Tibial nerve (tissue), 4 donors: ENCODE results near the gene PNPLA1. TPM values are rescaled to one million over a fixed set of nuclear protein-coding genes. Genes with fewer than 3 reads are reported as not detected.

Source experiments
- DNase-seq, 2 donors: peaks; one replicate each; pipeline ENCODE4 v3.0.0-alpha.2; 2019; ENCODE audit warnings: low spot score in 2 of 2
- H3K27ac ChIP-seq, 4 donors: fragments of 200-600 bp; sonication (generic) in 3 of 4; one replicate each; pipeline ENCODE4 v1.5.1; 2017 to 2019; ENCODE audit warnings: mild to moderate bottlenecking in 1 of 4
- H3K27me3 ChIP-seq, 2 donors: fragments of 200-600 bp; sonication (generic) in 1 of 2; one replicate each; pipeline versions ENCODE4 v1.5.1 to v1.6.0; 2017 to 2019
- H3K36me3 ChIP-seq, 3 donors: fragments of 200-600 bp; sonication (generic); one replicate each; pipeline ENCODE4 v1.5.1; 2018 to 2019
- H3K4me1 ChIP-seq, 4 donors: fragments of 200-600 bp; sonication (generic) in 3 of 4; one replicate each; pipeline ENCODE4 v1.5.1; 2017 to 2019
- H3K4me3 ChIP-seq, 4 donors: fragments of 200-600 bp; sonication (generic) in 3 of 4; one replicate each; pipeline ENCODE4 v1.5.1; 2017 to 2019; ENCODE audit warnings: mild to moderate bottlenecking in 1 of 4, moderate library complexity in 1 of 4
- H3K9me3 ChIP-seq, 4 donors: fragments of 200-600 bp; sonication (generic) in 3 of 4; one replicate each; pipeline ENCODE4 v1.5.1; 2017 to 2019
- EP300 ChIP-seq, 2 donors: sonication (generic); formaldehyde crosslinking; IDR thresholded peaks; one replicate each; pipeline ENCODE4 v1.6.1; 2017; ENCODE audit warnings: antibody characterized with exemption in 2 of 2, mild to moderate bottlenecking in 1 of 2
- POLR2A ChIP-seq, 2 donors: fragments of 450-650 bp; IDR thresholded peaks; one replicate each; pipeline ENCODE4 v1.6.1; 2017; ENCODE audit warnings: antibody characterized with exemption in 2 of 2, mild to moderate bottlenecking in 2 of 2, moderate library complexity in 2 of 2
- WGBS, 2 donors: methylation state at CpG; one replicate each; pipeline ENCODE4 v1.1.5; 2018; 5-methylcytosine and 5-hydroxymethylcytosine counted together
- total RNA-seq, 4 donors: library from RNA; depleted of rRNA; stranded (reverse); fragments of >200 nt; gene quantifications; one replicate each; pipeline ENCODE4 v1.1.0, GENCODE V29; 2016
- TF ChIP-seq, protein P1 (sequence below), 5 experiments: fragments of 200-600 bp in 3 of 5; fragments of 450-650 bp in 2 of 5; sonication (generic) in 3 of 5; IDR thresholded peaks; one replicate each; pipeline ENCODE4 v1.5.1; 2016 to 2019; ENCODE audit warnings: antibody characterized with exemption in 5 of 5, mild to moderate bottlenecking in 3 of 5, moderate library complexity in 2 of 5

Gene PNPLA1
- total RNA-seq, 4 donors from 2014 or later = 0.21 to 0.30 TPM; not detected in 2

DNA sequence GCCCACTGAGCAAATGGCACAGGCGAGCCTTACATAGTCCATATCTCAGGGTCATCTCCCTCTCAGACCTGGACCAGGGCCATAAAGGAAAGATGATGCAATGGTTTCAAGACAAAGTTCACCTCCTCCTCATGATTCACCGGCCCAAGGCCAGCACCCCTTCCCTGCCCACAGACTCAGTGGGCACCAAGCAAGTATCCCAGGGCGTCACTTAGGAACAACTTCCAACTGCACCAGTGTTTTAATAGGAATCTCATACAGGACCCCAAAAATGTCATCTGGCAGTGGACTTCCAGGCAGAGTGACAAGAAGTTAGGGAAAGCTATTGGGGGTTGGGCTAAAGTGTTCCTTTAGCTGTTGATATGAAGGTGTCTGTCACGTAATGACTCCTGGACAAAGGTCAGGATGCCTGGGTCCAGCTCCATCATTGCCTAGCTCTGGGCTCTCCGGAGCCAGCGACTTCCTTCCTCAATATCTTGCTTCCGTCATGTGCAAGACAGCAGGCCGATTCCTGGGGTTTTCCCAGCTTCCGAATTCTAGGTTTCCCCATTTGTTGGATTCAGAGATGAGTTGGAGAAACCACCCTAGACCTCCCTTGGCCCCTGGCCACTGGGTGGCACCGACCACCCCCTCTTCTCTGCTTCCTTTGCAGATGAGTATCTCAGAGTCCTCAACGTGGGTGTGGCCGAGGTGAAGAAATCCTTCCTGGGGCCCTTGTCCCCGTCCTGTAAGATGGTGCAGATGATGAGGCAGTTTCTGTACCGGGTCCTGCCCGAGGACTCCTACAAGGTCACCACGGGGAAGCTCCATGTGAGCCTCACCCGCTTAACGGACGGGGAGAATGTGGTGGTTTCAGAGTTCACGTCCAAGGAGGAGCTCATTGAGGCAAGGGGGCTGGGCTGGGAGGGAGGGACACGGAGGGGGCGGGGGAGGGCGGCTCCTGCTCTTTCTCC, 21.1 kb downstream of the PNPLA1 start:
- peaks cover 0 to 8% (median 0%) of the 10 kb centered on the region in 4 donors for H3K4me1 ChIP-seq
- H3K4me3 ChIP-seq = no peak overlapping the region
- H3K36me3 ChIP-seq = no peaks in the 10 kb centered on the region
- TF ChIP-seq EP300 (IDR thresholded peaks at IDR 0.05) = no peak
- TF ChIP-seq POLR2A (IDR thresholded peaks at IDR 0.05) = no peak
- TF ChIP-seq, protein P1, sequence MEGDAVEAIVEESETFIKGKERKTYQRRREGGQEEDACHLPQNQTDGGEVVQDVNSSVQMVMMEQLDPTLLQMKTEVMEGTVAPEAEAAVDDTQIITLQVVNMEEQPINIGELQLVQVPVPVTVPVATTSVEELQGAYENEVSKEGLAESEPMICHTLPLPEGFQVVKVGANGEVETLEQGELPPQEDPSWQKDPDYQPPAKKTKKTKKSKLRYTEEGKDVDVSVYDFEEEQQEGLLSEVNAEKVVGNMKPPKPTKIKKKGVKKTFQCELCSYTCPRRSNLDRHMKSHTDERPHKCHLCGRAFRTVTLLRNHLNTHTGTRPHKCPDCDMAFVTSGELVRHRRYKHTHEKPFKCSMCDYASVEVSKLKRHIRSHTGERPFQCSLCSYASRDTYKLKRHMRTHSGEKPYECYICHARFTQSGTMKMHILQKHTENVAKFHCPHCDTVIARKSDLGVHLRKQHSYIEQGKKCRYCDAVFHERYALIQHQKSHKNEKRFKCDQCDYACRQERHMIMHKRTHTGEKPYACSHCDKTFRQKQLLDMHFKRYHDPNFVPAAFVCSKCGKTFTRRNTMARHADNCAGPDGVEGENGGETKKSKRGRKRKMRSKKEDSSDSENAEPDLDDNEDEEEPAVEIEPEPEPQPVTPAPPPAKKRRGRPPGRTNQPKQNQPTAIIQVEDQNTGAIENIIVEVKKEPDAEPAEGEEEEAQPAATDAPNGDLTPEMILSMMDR (IDR thresholded peaks at IDR 0.05) = no peak
- no peak for DNase-seq
- H3K9me3 ChIP-seq = no peaks in the 10 kb centered on the region
- peaks cover 0 to 13% of the 10 kb centered on the region in 2 donors for H3K27me3 ChIP-seq
- H3K27ac ChIP-seq = no peak overlapping the region
- WGBS, 2 donors = 68% methylated on average over 20 to 23 of the region's 23 CpGs

DNA sequence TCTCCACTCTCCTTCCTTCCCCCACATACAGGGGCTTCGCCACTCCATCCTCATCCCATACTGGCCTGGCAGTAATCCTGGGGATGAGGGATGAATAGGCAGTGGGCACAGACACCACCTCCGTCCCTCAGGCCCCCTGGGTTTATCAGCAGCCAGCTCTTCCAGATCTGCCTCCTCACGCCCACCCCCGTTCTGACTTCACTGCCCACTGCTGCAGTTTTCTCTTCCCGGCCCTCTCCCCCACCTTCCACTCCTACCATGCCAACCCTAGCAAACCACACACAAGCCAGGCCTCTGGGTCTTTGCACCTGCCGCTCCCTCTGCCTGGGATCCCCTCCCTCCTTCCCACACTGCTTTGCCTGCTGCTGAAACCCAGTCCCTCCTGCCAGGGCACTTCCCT, 22.3 kb downstream of the PNPLA1 start:
- WGBS, 2 donors = 90% methylated on average over 6 of the region's 6 CpGs
- H3K4me3 ChIP-seq = no peak overlapping the region
- H3K9me3 ChIP-seq = no peaks in the 10 kb centered on the region
- H3K36me3 ChIP-seq = no peaks in the 10 kb centered on the region
- DNase-seq = no peak
- H3K4me1 ChIP-seq = peaks cover 0 to 8% (median 0%) of the 10 kb centered on the region in 4 donors
- TF ChIP-seq POLR2A (IDR thresholded peaks at IDR 0.05) = no peak
- TF ChIP-seq EP300 (IDR thresholded peaks at IDR 0.05) = no peak
- TF ChIP-seq, protein P1 (IDR thresholded peaks at IDR 0.05) = no peak
- no peak overlapping the region for H3K27ac ChIP-seq
- H3K27me3 ChIP-seq = peaks cover 0 to 3% of the 10 kb centered on the region in 2 donors

GRCh38 chr6:36296240-36296639, 26.4 kb downstream of the PNPLA1 start:
- Histone ChIP-seq H3K27ac (no peak overlapping the region), H3K4me1 (peaks cover 0 to 8% (median 2%) of the 10 kb centered on the region in 4 donors), H3K36me3 (no peaks in the 10 kb centered on the region), H3K27me3 (no peaks in the 10 kb centered on the region), H3K9me3 (no peaks in the 10 kb centered on the region), H3K4me3 (no peak overlapping the region)
- WGBS, 2 donors = 58 to 63% methylated on average over 1 of the region's 1 CpG
- no peak for DNase-seq
- TF ChIP-seq, protein P1 (IDR thresholded peaks at IDR 0.05) = no peak
- TF ChIP-seq POLR2A (IDR thresholded peaks at IDR 0.05) = no peak
- TF ChIP-seq EP300 (IDR thresholded peaks at IDR 0.05) = no peak

GRCh38 chr6:36297051-36297450, 27.2 kb downstream of the PNPLA1 start:
- no peak overlapping the region for H3K4me3 ChIP-seq
- no peak for DNase-seq
- 83 to 87% methylated on average over 6 of the region's 6 CpGs for WGBS, 2 donors

More at GRCh38 chr6:36297051-36297450, 27.2 kb downstream of the PNPLA1 start:
- Histone ChIP-seq H3K9me3 (no peaks in the 10 kb centered on the region), H3K4me1 (peaks cover 0 to 15% (median 6%) of the 10 kb centered on the region in 4 donors), H3K27ac (no peak overlapping the region), H3K27me3 (no peaks in the 10 kb centered on the region), H3K36me3 (no peaks in the 10 kb centered on the region)
- TF ChIP-seq, protein P1 (IDR thresholded peaks at IDR 0.05) = no peak
- TF ChIP-seq EP300 (IDR thresholded peaks at IDR 0.05) (no peak), POLR2A (IDR thresholded peaks at IDR 0.05) (no peak)
